ENCODE measurements around the gene WIPF1. TPM values are rescaled to one million over a fixed set of nuclear protein-coding genes. Genes with fewer than 3 reads are reported as not detected.

WIPF1 gene
- total RNA-seq, 1 donor from 2014 or later: 19.3 TPM

DNA sequence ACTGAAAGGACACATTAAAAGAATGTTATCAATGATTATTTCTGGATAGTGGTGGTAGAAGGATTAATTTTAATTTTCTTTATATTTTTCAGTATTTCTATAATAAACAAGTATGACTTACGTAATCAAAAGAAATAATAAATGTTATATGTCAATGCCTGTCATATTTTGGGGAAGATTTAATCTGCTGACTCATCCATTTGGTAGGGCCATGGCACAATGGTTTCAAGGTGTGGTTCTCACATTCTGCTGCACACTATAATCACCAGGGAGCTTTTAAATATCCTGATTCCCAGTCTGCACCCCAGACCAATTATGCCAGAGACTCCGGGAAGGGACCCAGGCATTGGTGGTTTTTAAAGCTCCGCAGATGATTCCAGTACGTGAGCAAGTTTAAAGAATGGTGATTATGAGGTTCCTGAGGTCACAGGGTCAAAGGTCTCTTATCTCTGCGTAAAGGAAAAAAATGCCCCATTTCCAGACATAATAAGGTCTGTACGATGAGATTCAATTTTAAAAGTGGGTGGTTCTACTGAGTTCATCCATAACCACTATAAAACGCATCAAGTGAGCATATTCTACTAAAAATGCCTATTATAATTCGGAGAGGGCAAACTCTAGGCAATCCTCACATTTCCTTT lies 27.2 kb downstream of the WIPF1 start:
- H3K4me3 ChIP-seq (ENCODE audit: insufficient read depth, low read depth, low read length): no peak overlapping the region
- Mint-ChIP-seq H3K36me3 (ENCODE audit: low read depth, unreplicated experiment) (peaks cover 3% of the 10 kb centered on the region), H3K9me3 (ENCODE audit: unreplicated experiment) (no peaks in the 10 kb centered on the region), H3K4me3 (ENCODE audit: unreplicated experiment) (no peak overlapping the region), H3K4me1 (ENCODE audit: low read depth, unreplicated experiment) (no peaks in the 10 kb centered on the region), H3K27me3 (ENCODE audit: low read depth, unreplicated experiment) (no peaks in the 10 kb centered on the region), H3K27ac (ENCODE audit: unreplicated experiment) (no peak overlapping the region)
- TF ChIP-seq EZH2 (IDR thresholded peaks at IDR 0.05; ENCODE audit: insufficient read depth, low read length) (no peak), CTCF (IDR thresholded peaks at IDR 0.05; ENCODE audit: insufficient read depth, low read depth, low read length) (no peak)
- no peaks in the 10 kb centered on the region for H4K20me1 ChIP-seq (ENCODE audit: insufficient read depth, low read length)
- H3K9ac ChIP-seq (ENCODE audit: low read length): no peak overlapping the region
- no peaks in the 10 kb centered on the region for H3K9me3 ChIP-seq (ENCODE audit: insufficient read depth, low read depth, low read length)
- FAIRE-seq: no peak
- H3K4me2 ChIP-seq (ENCODE audit: low read length): no peak overlapping the region
- no peak for DNase-seq (ENCODE audit: low read depth)
- H3K36me3 ChIP-seq (ENCODE audit: insufficient read depth, low read length): peaks cover 10% of the 10 kb centered on the region
- no peaks in the 10 kb centered on the region for H3K4me1 ChIP-seq (ENCODE audit: insufficient read depth, low read length)
- no peak overlapping the region for H3K27ac ChIP-seq (ENCODE audit: low read depth, low read length)
- no peaks in the 10 kb centered on the region for H3K27me3 ChIP-seq (ENCODE audit: insufficient read depth, low read length)
- no peak overlapping the region for H2AFZ ChIP-seq (ENCODE audit: low read depth, low read length)
- no peaks in the 10 kb centered on the region for H3K79me2 ChIP-seq (ENCODE audit: insufficient read depth, low read length)

- Histone ChIP-seq H3K4me3 (ENCODE audit: insufficient read depth, low read depth, low read length) (no peak overlapping the region), H3K4me1 (ENCODE audit: insufficient read depth, low read length) (no peaks in the 10 kb centered on the region), H3K4me2 (ENCODE audit: low read length) (no peak overlapping the region), H3K9me3 (ENCODE audit: insufficient read depth, low read depth, low read length) (no peaks in the 10 kb centered on the region), H3K36me3 (ENCODE audit: insufficient read depth, low read length) (peaks cover 9% of the 10 kb centered on the region), H4K20me1 (ENCODE audit: insufficient read depth, low read length) (no peaks in the 10 kb centered on the region), H3K27ac (ENCODE audit: low read depth, low read length) (no peak overlapping the region), H2AFZ (ENCODE audit: low read depth, low read length) (no peak overlapping the region), H3K79me2 (ENCODE audit: insufficient read depth, low read length) (no peaks in the 10 kb centered on the region), H3K9ac (ENCODE audit: low read length) (no peak overlapping the region), H3K27me3 (ENCODE audit: insufficient read depth, low read length) (no peaks in the 10 kb centered on the region)
- no peaks in the 10 kb centered on the region for H3K27me3 Mint-ChIP-seq (ENCODE audit: low read depth, unreplicated experiment)
- FAIRE-seq: no peak
- no peaks in the 10 kb centered on the region for H3K9me3 Mint-ChIP-seq (ENCODE audit: unreplicated experiment)
- TF ChIP-seq EZH2 (IDR thresholded peaks at IDR 0.05; ENCODE audit: insufficient read depth, low read length): no peak
- TF ChIP-seq CTCF (IDR thresholded peaks at IDR 0.05; ENCODE audit: insufficient read depth, low read depth, low read length): no peak
- peaks cover 3% of the 10 kb centered on the region for H3K36me3 Mint-ChIP-seq (ENCODE audit: low read depth, unreplicated experiment)
- no peak overlapping the region for H3K4me3 Mint-ChIP-seq (ENCODE audit: unreplicated experiment)
- H3K27ac Mint-ChIP-seq (ENCODE audit: unreplicated experiment): no peak overlapping the region
- no peaks in the 10 kb centered on the region for H3K4me1 Mint-ChIP-seq (ENCODE audit: low read depth, unreplicated experiment)
- no peak for DNase-seq (ENCODE audit: low read depth)
Observed at GRCh38 chr2:174569678-174570077, 27.9 kb downstream of the WIPF1 start.

DNA sequence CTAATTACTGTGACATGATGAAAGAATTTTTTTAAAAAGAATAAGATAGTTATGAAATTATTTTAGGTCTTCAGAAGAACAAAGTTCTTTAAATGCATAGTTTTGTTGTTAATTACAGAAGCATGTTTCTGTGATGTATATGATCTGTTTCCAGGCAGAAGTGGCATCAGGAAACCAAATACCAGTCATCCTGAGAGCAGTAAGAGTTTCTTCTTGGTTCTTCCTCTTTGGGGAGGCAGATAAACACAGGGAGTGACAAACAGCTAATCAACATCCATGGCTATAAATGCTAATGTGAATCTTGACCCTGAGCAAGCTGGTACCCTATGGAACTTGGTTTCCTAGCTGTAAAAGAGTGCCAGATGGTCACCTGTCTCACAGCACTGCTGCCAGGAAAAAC lies 29.2 kb downstream of the WIPF1 start:
- FAIRE-seq (no peak), DNase-seq (ENCODE audit: low read depth) (no peak)
- H4K20me1 ChIP-seq (ENCODE audit: insufficient read depth, low read length): no peaks in the 10 kb centered on the region
- no peaks in the 10 kb centered on the region for H3K4me1 ChIP-seq (ENCODE audit: insufficient read depth, low read length)
- peaks cover 9% of the 10 kb centered on the region for H3K36me3 ChIP-seq (ENCODE audit: insufficient read depth, low read length)
- H3K27me3 Mint-ChIP-seq (ENCODE audit: low read depth, unreplicated experiment): no peaks in the 10 kb centered on the region
- no peak overlapping the region for H3K4me3 Mint-ChIP-seq (ENCODE audit: unreplicated experiment)
- H3K27ac ChIP-seq (ENCODE audit: low read depth, low read length): no peak overlapping the region
- no peaks in the 10 kb centered on the region for H3K9me3 ChIP-seq (ENCODE audit: insufficient read depth, low read depth, low read length)
- H3K27ac Mint-ChIP-seq (ENCODE audit: unreplicated experiment): no peak overlapping the region
- no peaks in the 10 kb centered on the region for H3K79me2 ChIP-seq (ENCODE audit: insufficient read depth, low read length)
- H3K4me1 Mint-ChIP-seq (ENCODE audit: low read depth, unreplicated experiment): no peaks in the 10 kb centered on the region
- no peak overlapping the region for H3K4me2 ChIP-seq (ENCODE audit: low read length)
- no peak for TF ChIP-seq CTCF (IDR thresholded peaks at IDR 0.05; ENCODE audit: insufficient read depth, low read depth, low read length)
- TF ChIP-seq EZH2 (IDR thresholded peaks at IDR 0.05; ENCODE audit: insufficient read depth, low read length): no peak
- no peaks in the 10 kb centered on the region for H3K27me3 ChIP-seq (ENCODE audit: insufficient read depth, low read length)
- no peaks in the 10 kb centered on the region for H3K9me3 Mint-ChIP-seq (ENCODE audit: unreplicated experiment)
- no peak overlapping the region for H2AFZ ChIP-seq (ENCODE audit: low read depth, low read length)
- H3K4me3 ChIP-seq (ENCODE audit: insufficient read depth, low read depth, low read length): no peak overlapping the region
- H3K36me3 Mint-ChIP-seq (ENCODE audit: low read depth, unreplicated experiment): peaks cover 3% of the 10 kb centered on the region
- H3K9ac ChIP-seq (ENCODE audit: low read length): no peak overlapping the region

All from astrocyte (in vitro differentiated cells and primary cell).